Endodermal cell (in vitro differentiated cells): ENCODE results near the gene GFRA4. TPM values are rescaled to one million over a fixed set of nuclear protein-coding genes. Genes with fewer than 3 reads are reported as not detected.

Experiments used
- DNase-seq: peaks from one replicate; pipeline ENCODE4 v3.0.0-alpha.2; 2017
- H3K27ac ChIP-seq: 2 replicates; pipeline ENCODE4 v1.5.1; 2013; ENCODE audit warnings: mild to moderate bottlenecking, low read depth, low read length, moderate library complexity
- H3K27me3 ChIP-seq: 2 replicates; pipeline ENCODE4 v1.6.1; 2013; ENCODE audit warnings: mild to moderate bottlenecking, low read length, moderate library complexity; ENCODE audit not compliant: insufficient read depth, control insufficient read depth, poor library complexity, severe bottlenecking
- H3K36me3 ChIP-seq: 2 replicates; pipeline ENCODE4 v1.7.0; 2013; ENCODE audit warnings: mild to moderate bottlenecking, low read length, moderate library complexity; ENCODE audit not compliant: control insufficient read depth, insufficient read depth
- H3K4me1 ChIP-seq: one replicate; pipeline ENCODE4 v1.7.0; 2013; ENCODE audit warnings: low read length; ENCODE audit not compliant: control insufficient read depth, insufficient read depth
- H3K4me3 ChIP-seq: 2 replicates; pipeline ENCODE4 v1.5.1; 2013; ENCODE audit warnings: mild to moderate bottlenecking, low read length, moderate library complexity
- H3K9ac ChIP-seq: 2 replicates; pipeline ENCODE4 v1.6.1; 2013; ENCODE audit warnings: mild to moderate bottlenecking, low read length, moderate library complexity; ENCODE audit not compliant: poor library complexity, severe bottlenecking; ENCODE audit errors: extremely low read depth
- H3K9me3 ChIP-seq: 2 replicates; pipeline ENCODE4 v1.6.1; 2013; ENCODE audit warnings: mild to moderate bottlenecking, low read length, moderate library complexity; ENCODE audit not compliant: control insufficient read depth
- H3K27ac Mint-ChIP-seq: 2 replicates; pipeline ENCODE4 v1.8.0; 2020; ENCODE audit warnings: mixed read lengths
- H3K27me3 Mint-ChIP-seq: 2 replicates; pipeline ENCODE4 v1.8.0; 2021; ENCODE audit warnings: mild to moderate bottlenecking, mixed read lengths; ENCODE audit not compliant: insufficient read depth
- H3K36me3 Mint-ChIP-seq: 2 replicates; pipeline ENCODE4 v1.8.0; 2020; ENCODE audit warnings: low read depth, mixed read lengths
- H3K4me1 Mint-ChIP-seq: 2 replicates; pipeline ENCODE4 v1.8.0; 2020; ENCODE audit warnings: mixed read lengths
- H3K4me3 Mint-ChIP-seq: 2 replicates; pipeline ENCODE4 v1.8.0; 2020; ENCODE audit warnings: mild to moderate bottlenecking, moderate library complexity, mixed read lengths
- H3K9me3 Mint-ChIP-seq: 2 replicates; pipeline ENCODE4 v1.8.0; 2020; ENCODE audit warnings: mild to moderate bottlenecking, mixed read lengths
- WGBS, 2 experiments: methylation state at CpG; one replicate each; pipeline versions ENCODE4 v1.1.5 to v1.1.7; 2013; ENCODE audit warnings: missing lambda C conversion rate in 2 of 2, mixed read lengths in 1 of 2; ENCODE audit not compliant: insufficient coverage in 1 of 2, insufficient read length in 1 of 2; 5-methylcytosine and 5-hydroxymethylcytosine counted together
- total RNA-seq, 2 donors: library from RNA; stranded (reverse); fragmentation: NEBNext Ultra II Directional in 1 of 2; extraction: Animal tissue kit (Norgen Biotek cat#: 25700) in 1 of 2; gene quantifications; 2 replicates in 1 of 2; 3 replicates in 1 of 2; pipeline ENCODE4 v1.2.1, GENCODE V29; 2021
- TF ChIP-seq, protein P1 (sequence below): fragments of 200-600 bp; sonication (generic); conservative IDR thresholded peaks from 2 replicates; pipeline ENCODE4 v1.5.0; 2021; ENCODE audit warnings: antibody characterized with exemption, mild to moderate bottlenecking

The GFRA4 gene
- total RNA-seq, 2 donors from 2014 or later = not detected

DNA sequence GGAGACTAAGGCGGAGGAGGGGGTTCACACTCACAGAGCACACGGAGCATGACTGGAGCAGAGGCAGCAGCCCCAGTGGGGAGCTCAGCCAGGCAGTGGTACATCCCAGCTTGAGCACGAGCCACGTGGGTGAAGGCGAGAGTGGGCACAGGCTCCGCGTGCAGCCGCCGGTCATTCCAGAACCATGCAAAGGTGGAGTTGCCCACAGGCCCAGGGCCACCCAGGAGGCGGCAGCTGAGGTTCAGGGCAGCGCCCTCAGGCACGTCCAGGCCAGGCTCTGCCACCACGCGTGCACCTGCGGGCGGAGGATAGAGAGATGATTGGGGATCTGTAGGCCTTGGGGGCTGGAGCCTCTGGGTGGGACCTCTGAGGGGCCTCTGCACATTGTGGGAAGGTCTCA is 28.1 kb upstream of the GFRA4 start:
- no peaks in the 10 kb centered on the region for H3K36me3 Mint-ChIP-seq
- peaks cover 1% of the 10 kb centered on the region for H3K9me3 Mint-ChIP-seq
- 92% methylated on average over 16 of the region's 16 CpGs for WGBS, 2 experiments
- Histone ChIP-seq H3K27me3 (no peaks in the 10 kb centered on the region), H3K4me1 (no peaks in the 10 kb centered on the region), H3K9ac (no peak overlapping the region), H3K9me3 (no peaks in the 10 kb centered on the region), H3K4me3 (no peak overlapping the region), H3K36me3 (no peaks in the 10 kb centered on the region), H3K27ac (no peak overlapping the region)
- no peak for DNase-seq
- H3K4me3 Mint-ChIP-seq = no peak overlapping the region
- H3K27me3 Mint-ChIP-seq = peaks cover 8% of the 10 kb centered on the region
- no peaks in the 10 kb centered on the region for H3K4me1 Mint-ChIP-seq
- TF ChIP-seq, protein P1, sequence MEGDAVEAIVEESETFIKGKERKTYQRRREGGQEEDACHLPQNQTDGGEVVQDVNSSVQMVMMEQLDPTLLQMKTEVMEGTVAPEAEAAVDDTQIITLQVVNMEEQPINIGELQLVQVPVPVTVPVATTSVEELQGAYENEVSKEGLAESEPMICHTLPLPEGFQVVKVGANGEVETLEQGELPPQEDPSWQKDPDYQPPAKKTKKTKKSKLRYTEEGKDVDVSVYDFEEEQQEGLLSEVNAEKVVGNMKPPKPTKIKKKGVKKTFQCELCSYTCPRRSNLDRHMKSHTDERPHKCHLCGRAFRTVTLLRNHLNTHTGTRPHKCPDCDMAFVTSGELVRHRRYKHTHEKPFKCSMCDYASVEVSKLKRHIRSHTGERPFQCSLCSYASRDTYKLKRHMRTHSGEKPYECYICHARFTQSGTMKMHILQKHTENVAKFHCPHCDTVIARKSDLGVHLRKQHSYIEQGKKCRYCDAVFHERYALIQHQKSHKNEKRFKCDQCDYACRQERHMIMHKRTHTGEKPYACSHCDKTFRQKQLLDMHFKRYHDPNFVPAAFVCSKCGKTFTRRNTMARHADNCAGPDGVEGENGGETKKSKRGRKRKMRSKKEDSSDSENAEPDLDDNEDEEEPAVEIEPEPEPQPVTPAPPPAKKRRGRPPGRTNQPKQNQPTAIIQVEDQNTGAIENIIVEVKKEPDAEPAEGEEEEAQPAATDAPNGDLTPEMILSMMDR = no peak
- no peak overlapping the region for H3K27ac Mint-ChIP-seq

DNA sequence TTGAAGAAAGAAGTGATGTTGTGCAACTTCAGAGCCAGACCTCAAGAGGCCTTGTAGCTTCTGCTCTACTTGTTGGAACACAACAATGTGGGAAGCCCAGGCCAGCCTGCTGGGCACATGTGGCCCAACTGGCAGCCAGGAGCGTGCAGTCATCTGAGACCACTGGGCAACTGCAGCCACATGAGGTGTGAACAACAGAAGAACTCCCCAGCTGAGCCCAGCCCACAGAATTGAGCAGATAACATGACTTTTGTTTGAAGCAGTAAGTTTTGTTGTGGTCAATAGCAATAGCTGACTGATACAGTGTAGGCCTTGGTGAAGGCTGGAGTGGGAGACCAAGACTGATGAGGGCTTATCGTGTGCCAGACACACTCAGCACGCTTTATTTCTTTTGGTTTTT is 27.2 kb upstream of the GFRA4 start:
- H3K4me1 ChIP-seq = no peaks in the 10 kb centered on the region
- no peaks in the 10 kb centered on the region for H3K9me3 ChIP-seq
- no peak overlapping the region for H3K4me3 Mint-ChIP-seq
- TF ChIP-seq, protein P1 = no peak
- no peaks in the 10 kb centered on the region for H3K4me1 Mint-ChIP-seq
- H3K27me3 ChIP-seq = no peaks in the 10 kb centered on the region
- H3K36me3 ChIP-seq = no peaks in the 10 kb centered on the region
- H3K27ac ChIP-seq = no peak overlapping the region
- 98 to 100% methylated on average over 1 to 3 of the region's 3 CpGs for WGBS, 2 experiments
- no peaks in the 10 kb centered on the region for H3K36me3 Mint-ChIP-seq
- H3K27me3 Mint-ChIP-seq = peaks cover 16% of the 10 kb centered on the region
- no peaks in the 10 kb centered on the region for H3K9me3 Mint-ChIP-seq
- no peak for DNase-seq
- H3K9ac ChIP-seq = no peak overlapping the region
- no peak overlapping the region for H3K27ac Mint-ChIP-seq
- no peak overlapping the region for H3K4me3 ChIP-seq

DNA sequence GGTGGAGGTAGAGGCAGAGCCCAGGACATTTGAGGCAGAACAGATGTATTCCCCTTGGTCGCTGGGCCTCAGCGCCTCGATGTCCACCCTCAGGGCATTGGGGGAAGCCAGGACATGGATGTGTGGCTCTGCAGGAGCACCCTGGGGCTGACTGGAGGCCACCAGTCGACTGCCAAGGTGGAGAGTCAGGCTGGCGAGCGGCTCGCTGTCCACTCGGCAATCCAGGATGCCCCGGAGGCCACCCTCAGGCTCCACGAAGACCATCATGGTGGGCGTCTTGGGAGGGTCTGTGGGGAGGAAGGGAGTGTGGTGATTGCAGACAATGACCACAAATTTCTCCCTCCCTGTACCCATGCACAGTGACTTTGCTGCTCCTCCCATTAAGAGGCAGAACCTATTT is 26.8 kb upstream of the GFRA4 start:
- WGBS, 2 experiments = 67 to 90% methylated on average over 1 to 10 of the region's 11 CpGs
- TF ChIP-seq, protein P1 = no peak
- no peaks in the 10 kb centered on the region for H3K9me3 Mint-ChIP-seq

More for the DNA sequence above, 26.8 kb upstream of the GFRA4 start:
- Histone ChIP-seq H3K9ac (no peak overlapping the region), H3K36me3 (no peaks in the 10 kb centered on the region), H3K27ac (no peak overlapping the region), H3K9me3 (no peaks in the 10 kb centered on the region), H3K27me3 (no peaks in the 10 kb centered on the region), H3K4me3 (no peak overlapping the region), H3K4me1 (no peaks in the 10 kb centered on the region)
- no peaks in the 10 kb centered on the region for H3K36me3 Mint-ChIP-seq
- no peak for DNase-seq
- H3K27me3 Mint-ChIP-seq = peaks cover 19% of the 10 kb centered on the region
- H3K4me3 Mint-ChIP-seq = no peak overlapping the region
- no peak overlapping the region for H3K27ac Mint-ChIP-seq
- H3K4me1 Mint-ChIP-seq = no peaks in the 10 kb centered on the region
